ENCODE data around the gene NDE1.

The NDE1 gene

DNA sequence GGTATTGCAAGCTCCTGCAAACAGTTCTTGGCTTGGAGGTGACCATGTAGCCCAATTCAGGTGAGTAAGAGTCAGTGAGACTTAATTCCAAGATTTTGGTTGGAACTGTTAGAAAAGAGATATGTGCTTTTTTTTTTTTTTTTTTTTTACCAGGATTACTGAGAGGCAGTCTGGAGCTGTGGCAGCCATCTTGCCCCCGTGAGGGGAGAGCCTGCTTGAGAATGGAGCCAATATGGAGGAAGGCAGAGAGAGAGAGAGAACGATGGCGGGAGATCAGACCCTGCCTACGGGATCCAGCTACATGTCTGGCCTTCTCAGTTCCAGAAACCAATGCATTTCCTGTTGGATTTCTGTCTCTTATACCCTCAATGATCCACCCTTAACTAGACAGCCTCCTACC is 109.0 kb downstream of the NDE1 start:
- no peak overlapping the region for H3K4me3 ChIP-seq (ENCODE audit: control insufficient read depth, low read depth, low read length)
- no peak for DNase-seq (ENCODE audit: low read depth)
- TF ChIP-seq, protein P1, sequence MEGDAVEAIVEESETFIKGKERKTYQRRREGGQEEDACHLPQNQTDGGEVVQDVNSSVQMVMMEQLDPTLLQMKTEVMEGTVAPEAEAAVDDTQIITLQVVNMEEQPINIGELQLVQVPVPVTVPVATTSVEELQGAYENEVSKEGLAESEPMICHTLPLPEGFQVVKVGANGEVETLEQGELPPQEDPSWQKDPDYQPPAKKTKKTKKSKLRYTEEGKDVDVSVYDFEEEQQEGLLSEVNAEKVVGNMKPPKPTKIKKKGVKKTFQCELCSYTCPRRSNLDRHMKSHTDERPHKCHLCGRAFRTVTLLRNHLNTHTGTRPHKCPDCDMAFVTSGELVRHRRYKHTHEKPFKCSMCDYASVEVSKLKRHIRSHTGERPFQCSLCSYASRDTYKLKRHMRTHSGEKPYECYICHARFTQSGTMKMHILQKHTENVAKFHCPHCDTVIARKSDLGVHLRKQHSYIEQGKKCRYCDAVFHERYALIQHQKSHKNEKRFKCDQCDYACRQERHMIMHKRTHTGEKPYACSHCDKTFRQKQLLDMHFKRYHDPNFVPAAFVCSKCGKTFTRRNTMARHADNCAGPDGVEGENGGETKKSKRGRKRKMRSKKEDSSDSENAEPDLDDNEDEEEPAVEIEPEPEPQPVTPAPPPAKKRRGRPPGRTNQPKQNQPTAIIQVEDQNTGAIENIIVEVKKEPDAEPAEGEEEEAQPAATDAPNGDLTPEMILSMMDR (conservative IDR thresholded peaks at IDR 0.05; ENCODE audit: control insufficient read depth, insufficient read depth, low read depth, low read length) = no peak

DNA sequence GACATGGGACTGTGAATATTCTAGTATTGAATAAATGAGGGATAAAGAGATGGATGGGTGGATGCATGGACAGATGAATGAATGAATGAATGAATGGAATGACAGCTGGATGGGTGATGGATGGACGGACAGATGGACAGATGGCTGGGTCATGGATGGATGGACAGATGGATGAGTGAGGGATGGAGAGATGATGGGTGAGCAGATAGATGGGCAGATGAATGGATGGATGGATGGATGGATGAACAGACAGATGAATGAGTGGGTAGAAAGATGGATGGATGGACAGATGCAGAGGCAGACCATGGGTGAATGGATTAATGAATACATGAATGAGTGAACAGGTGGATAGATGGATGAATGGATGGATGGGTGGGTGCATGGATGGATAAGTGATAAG is 110.1 kb downstream of the NDE1 start:
- DNase-seq (ENCODE audit: low read depth) = no peak
- TF ChIP-seq, protein P1 (conservative IDR thresholded peaks at IDR 0.05; ENCODE audit: control insufficient read depth, insufficient read depth, low read depth, low read length) = no peak
- H3K4me3 ChIP-seq (ENCODE audit: control insufficient read depth, low read depth, low read length) = no peak overlapping the region

DNA sequence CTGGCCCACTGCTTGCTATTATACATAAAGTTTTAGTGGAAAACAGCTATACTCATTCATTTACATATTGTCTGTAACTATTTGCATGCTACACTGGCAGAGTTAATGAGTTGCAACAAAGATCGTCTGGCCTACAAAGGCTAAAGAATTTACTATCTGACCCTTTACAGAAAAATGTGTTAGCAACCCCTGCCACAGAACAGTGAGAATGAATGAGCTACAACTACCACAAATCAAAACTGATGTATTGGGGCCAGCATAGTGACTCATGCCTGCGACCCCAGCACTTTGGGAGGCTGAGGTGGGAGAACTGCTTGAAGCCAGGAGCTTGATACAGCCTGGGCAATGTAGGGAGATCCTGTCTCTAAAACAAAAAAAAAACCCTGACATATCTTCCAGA is 114.1 kb downstream of the NDE1 start:
- DNase-seq (ENCODE audit: low read depth) = no peak
- TF ChIP-seq, protein P1 (conservative IDR thresholded peaks at IDR 0.05; ENCODE audit: control insufficient read depth, insufficient read depth, low read depth, low read length) = no peak
- H3K4me3 ChIP-seq (ENCODE audit: control insufficient read depth, low read depth, low read length) = no peak overlapping the region

DNA sequence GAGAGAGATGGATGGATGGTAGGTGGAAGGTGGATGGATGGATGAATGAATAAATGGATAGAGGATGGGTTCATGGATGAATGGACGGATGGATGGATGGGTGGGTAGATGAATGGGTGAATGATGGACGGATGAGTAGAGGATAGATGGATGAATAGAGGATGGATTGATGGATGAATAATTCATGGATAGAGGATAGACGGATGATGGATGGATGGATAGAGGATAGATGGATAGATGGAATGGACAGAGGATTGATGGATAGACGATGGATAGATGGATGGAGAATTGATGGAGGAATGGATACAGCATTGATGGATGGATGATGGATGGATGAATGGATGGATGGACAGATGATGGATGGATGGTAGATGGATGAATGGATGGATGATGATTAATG is 115.1 kb downstream of the NDE1 start:
- TF ChIP-seq, protein P1 (conservative IDR thresholded peaks at IDR 0.05; ENCODE audit: control insufficient read depth, insufficient read depth, low read depth, low read length) = no peak
- no peak for DNase-seq (ENCODE audit: low read depth)
- H3K4me3 ChIP-seq (ENCODE audit: control insufficient read depth, low read depth, low read length) = no peak overlapping the region

DNA sequence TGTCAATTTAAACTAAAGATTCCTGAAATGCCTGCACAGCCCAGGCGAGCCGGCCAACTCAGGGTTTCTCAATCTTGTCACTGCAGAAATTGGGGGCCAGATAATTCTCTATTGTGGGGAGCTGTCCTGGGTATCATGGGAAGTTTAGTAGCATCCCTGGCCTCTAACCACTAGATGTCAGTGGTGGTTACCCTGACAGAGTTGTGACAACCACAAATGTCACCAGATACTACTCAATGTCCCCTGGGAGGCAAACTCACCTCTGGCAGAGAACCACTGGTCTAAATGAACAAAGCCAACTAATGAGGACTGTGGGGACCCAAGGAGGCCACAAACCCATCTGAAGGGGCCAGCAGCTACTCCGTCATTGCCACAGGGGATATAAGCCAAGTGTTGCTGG is 115.8 kb downstream of the NDE1 start:
- H3K4me3 ChIP-seq (ENCODE audit: control insufficient read depth, low read depth, low read length) = no peak overlapping the region
- peak; percentile 46 for DNase-seq (ENCODE audit: low read depth)
- TF ChIP-seq, protein P1 (conservative IDR thresholded peaks at IDR 0.05; ENCODE audit: control insufficient read depth, insufficient read depth, low read depth, low read length) = peak; percentile 78

DNA sequence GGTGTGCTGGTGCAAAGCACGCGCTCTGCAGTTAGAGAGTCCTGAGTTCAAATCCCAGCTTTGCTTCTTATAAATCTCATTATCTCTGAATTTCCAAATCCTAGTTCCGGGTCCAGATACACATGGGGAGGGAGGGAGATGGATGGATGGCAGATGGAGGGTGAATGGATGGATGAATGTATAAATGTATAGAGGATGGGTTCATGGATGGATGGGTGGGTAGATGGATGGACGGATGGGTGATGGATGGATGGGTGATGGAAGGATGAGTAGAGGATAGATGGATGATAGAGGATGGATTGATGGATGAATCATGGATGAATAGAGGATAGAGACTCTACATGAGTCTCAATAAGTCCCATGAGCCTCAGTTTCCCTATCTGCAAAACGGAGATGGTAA is 116.9 kb downstream of the NDE1 start:
- no peak overlapping the region for H3K4me3 ChIP-seq (ENCODE audit: control insufficient read depth, low read depth, low read length)
- DNase-seq (ENCODE audit: low read depth) = no peak
- TF ChIP-seq, protein P1 (conservative IDR thresholded peaks at IDR 0.05; ENCODE audit: control insufficient read depth, insufficient read depth, low read depth, low read length) = no peak

DNA sequence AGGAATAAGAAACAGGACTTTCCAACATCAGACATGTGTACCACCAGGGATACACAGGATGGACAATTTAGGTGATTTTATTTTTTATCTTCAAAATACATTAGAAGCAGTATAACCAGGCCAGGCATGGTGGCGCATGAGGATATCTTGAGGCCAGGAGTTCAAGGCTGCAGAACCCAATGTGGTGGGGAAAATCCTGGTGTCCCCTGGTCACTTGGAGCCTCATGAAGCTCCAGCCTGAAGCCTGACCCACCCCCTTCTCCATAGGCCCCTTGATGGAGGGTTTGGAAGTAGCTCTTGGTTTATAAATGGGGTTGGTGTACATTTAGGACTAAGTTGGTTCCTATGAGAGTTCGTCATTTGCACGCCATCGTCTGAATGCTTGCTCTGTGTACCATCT is 118.2 kb downstream of the NDE1 start:
- H3K4me3 ChIP-seq (ENCODE audit: control insufficient read depth, low read depth, low read length) = no peak overlapping the region
- DNase-seq (ENCODE audit: low read depth) = no peak
- TF ChIP-seq, protein P1 (conservative IDR thresholded peaks at IDR 0.05; ENCODE audit: control insufficient read depth, insufficient read depth, low read depth, low read length) = no peak

Data from fibroblast of mammary gland (primary cell).